HG03025 (cell line): ENCODE results near the gene LPCAT2.

Experiments used
- ATAC-seq: cut with Tn5 transposase; IDR thresholded peaks from one replicate; pipeline ENCODE4 v1.9.1; 2021; ENCODE audit warnings: mild to moderate bottlenecking, moderate library complexity; ENCODE audit not compliant: unreplicated experiment, low FRiP score

Gene LPCAT2

DNA sequence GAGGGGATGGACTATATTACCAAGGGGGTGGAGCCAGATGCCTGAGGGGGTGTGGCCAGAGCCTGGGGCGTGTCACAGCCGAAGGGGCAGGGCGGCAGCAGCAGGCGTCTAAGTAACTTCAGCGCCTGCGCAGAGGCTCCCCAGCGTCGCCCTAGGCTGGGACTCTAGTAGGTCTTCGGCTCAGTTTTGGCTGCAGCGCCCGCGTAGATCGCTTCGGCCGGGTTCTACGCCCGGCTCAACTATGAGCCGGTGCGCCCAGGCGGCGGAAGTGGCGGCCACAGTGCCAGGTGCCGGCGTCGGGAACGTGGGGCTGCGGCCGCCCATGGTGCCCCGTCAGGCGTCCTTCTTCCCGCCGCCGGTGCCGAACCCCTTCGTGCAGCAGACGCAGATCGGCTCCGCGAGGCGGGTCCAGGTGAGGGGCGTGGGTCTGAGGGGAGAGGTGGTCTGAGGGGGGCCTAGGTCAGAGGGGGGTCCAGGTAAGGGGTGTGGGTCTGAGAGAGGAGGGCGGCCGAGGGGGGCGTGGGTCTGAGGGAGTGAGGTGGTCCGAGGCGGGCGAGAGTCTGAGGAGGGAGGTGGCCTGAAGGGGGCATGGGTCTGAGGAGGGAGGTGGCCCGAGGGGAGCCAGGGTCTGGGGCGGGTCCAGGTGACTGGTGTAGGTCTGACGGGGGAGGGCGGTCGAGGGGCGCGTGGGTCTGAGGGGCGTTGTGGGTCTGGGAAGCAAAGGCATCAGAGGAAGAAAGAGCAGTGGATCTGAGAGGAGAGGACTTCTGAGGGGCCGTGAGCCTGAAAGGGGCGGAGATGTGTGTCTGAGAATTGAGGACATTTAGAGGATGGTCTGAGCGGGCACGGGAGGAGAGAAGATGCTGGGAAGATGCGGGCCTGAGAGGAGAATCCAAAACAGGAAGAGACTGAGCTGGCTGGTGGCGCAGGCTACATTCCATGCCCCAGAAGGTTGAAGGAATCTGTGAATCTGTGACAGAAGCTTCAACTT lies at the start of gene LPCAT2:
Gene LPCAT2 (plus strand): TSS at position 132 of the 991 bp plus-strand sequence. CDS start 110 bp downstream, at position 242.
- no peak for ATAC-seq

- no peak for ATAC-seq
These were observed 46.6 kb upstream of the LPCAT2 start for GRCh38 chr16:55462241-55462640.

GRCh38 chr16:55464375-55464774 lies 44.5 kb upstream of the LPCAT2 start:
- ATAC-seq, result no peak

DNA sequence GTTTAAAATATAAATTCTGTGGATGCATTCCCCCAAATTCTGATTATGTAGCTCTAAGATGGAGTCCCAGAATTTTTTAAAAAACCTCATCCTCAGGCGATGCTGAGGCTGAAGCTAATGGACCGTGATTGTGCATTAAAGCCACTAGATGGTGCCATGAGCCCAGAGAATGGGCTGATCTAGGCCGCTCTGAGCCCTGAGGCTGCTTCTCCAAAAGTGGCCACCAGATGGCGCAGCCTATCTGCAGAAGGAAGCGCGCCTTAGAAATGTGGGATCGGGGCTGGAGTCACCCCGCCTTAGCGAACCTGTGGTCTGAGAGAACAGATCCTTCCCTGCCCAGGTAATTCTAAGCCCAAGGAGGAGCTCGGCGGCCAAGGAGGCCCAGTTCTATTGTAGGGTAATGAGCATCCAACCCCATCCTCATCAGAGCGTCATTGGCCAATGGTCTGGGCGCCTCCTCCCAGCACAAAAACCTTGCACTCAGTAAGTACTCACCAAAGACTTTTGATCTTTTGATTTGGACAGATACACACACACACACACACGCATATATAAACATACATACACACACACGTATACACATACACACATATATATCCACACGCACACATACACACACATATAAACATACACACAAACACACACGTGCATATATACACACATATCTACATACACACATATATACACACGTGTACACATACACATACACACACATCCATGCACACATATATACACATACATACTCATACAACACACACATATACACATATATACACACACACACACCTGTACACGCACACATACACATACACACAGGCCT lies 43.6 kb upstream of the LPCAT2 start:
- peak; percentile 87 for ATAC-seq

GRCh38 chr16:55466209-55466608 lies 42.7 kb upstream of the LPCAT2 start:
- no peak for ATAC-seq

DNA sequence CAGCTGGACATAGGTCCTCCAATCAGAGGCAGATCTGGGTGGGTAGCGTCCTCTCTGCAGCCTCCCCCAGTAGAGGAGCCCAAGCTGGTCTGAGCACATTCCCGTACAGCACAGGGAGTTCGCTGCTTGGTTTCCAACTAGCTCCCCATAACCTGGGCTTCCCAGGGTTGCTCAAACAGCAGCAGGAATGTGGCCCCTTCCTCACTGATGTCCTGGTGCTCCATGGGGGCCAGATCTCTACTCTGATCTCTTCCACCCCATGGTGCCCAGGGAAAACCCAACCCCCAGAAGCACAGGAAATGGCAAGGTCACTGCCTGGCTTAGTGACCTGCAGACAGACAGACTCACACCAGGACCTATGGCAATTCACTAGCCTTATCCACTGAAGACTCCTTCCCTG lies 41.0 kb upstream of the LPCAT2 start:
- no peak for ATAC-seq

GRCh38 chr16:55468352-55468990 lies 40.4 kb upstream of the LPCAT2 start:
- ATAC-seq, result no peak

- ATAC-seq, result no peak
These were observed 38.9 kb upstream of the LPCAT2 start for GRCh38 chr16:55469821-55470532.

DNA sequence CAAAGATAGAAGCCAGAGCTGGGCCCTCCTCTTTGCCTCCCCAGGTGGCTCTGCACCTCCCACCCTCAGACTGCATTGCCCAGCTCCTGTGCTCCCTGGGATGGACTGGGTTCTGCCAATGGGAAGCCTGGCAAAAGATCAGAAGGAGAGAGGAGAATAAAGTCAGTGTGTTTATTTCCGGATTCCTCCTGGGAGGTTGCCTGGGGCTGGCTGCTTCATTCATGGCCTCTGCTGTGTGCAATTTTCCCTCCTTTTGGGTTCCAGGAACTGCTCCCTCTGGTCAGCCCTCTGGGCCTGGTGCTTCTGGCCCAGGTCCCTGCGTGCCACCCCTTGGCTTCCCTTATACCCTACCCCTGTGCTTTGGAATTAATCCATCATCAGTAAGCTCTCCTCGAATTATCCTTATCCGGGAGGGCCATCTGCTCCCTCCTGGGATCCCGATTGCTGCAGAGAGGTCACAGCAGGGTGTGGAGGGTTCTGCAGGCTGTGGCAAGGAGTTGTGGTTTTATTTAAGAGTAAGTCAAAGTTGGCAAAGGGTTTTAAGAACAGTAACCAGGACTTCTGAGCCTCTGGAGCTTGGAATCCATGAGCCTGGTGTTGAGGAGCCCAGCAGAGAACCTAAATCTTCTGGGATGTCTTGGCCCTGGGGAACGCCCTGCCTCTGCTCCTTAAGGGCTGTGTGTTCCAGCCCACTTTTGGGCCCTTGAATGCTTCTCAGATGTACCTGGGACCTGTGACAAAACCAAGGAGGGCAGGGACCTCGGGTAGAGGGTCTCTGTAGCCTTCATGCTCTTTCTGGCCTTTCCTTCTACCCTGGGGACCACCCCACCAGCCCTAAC lies 38.1 kb upstream of the LPCAT2 start:
- no peak for ATAC-seq

- ATAC-seq, result peak; percentile 56
These were observed 37.3 kb upstream of the LPCAT2 start for GRCh38 chr16:55471448-55472097.

DNA sequence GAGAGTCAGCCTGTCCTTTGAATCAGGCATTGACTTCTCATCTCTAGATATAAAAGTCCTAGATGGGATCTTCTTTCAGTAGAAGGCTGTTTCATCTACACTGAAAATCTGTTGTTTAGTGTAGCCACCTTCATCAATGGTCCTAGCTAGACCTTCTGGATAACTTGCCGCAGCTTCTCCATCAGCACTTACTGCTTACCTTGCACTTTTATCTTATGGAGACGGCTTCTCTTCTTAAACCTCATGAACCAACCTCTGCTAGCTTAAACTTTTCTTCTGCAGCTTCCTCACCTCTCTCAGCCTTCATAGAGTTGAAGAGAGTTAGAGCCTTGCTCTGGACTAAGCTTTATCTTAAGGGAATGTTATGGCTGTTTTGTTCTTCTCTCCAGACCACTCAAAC lies 35.3 kb upstream of the LPCAT2 start:
- ATAC-seq, result no peak

GRCh38 chr16:55474821-55475220 lies 34.1 kb upstream of the LPCAT2 start:
- no peak for ATAC-seq

DNA sequence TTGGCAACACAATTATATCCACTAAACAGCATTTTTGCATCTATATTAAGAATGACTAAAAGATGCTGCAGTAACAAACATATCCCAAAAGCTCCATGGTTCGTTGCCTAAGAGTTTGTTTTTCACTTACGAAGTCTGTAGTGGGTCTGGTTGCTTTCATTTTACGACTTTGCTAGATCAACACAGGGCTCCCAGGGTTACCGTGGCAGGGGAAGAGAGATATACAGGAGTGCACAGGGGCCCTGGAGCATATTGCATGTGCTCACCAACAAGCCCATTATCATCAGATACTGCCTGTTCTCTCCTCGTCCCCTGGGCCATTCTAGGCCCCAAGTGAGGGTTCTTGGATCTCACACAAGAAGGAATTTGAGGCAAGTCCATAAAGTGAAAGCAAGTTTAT lies 33.0 kb upstream of the LPCAT2 start:
- no peak for ATAC-seq

DNA sequence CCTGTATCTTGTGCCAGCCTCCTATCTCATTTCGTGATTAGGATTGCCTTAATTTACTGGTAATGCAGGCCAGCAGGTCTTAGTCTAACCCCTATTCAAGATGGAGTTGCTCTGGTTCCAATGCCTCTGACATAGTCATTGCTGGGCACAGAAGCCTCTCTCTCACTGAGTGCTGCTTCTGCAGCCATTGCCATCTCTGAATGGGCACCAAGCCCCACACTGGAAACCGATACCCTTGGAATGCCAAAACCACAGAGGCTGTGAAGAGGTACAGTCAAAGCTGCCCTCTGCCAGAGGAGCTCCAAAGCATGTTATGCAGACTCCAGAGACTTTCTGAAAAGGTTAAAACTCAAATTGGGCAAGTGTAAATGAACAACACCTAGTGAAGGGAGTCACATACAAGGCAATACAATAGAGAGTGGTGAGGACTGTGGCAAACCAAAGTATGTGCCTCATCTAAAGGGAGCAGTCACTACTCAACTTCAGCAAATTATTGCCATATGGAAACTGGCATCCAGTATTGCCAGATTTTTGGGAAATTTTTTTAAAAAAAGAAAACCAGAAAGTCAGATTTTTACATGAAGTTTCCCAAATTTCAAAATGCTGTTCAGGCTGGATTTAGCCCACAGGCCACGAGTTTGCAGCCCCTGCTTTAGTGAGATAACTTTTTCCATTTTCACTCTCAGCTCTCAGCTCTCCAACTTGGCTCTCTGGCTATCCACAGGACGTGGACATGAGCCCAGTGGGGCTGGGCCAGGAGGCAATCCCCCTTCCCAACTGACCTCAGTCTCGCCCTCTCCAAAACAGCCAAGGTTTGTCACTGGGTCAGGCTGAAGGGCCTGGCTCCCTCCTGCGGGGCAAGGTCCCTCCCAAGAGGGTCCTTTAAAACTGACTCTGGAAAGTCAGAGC lies 32.0 kb upstream of the LPCAT2 start:
- no peak for ATAC-seq

DNA sequence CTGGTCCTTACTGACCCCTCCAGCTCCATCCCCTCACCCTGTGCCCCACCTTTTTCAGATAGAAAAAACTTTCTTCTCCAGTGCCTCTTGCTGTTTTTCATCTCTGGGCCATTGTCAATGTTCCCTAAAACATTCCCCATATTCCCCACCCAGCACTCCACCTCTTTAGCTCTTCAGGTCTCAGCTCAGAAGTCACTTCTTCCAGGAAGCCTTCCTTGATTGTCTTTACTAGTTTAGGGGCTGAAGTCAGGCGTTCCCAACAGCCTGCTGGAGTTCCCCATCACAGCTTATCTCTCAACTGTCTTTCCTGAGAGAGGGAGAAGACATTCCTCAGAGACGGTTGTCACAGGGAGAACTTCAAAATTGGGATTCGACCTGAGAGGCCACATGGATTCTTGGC lies 31.1 kb upstream of the LPCAT2 start:
- ATAC-seq, result no peak

- ATAC-seq, result no peak
These were observed 29.9 kb upstream of the LPCAT2 start, which contains the start of gene MMP2 for GRCh38 chr16:55478827-55479429. TSS of gene MMP2 (plus strand) at chr16:55479198. CDS start at chr16:55479480, 282 bp downstream.

- ATAC-seq, result no peak
These were observed 29.3 kb upstream of the LPCAT2 start for GRCh38 chr16:55479430-55480140.
